ENCODE data around the gene GLRX5. TPM values are rescaled to one million over a fixed set of nuclear protein-coding genes. Genes with fewer than 3 reads are reported as not detected.
A peak's percentile ranks its signal among the peaks of the same experiment; 100 is the strongest.

Gene GLRX5
- total RNA-seq, 1 experiment from 2014 or later = 62.2 TPM

DNA sequence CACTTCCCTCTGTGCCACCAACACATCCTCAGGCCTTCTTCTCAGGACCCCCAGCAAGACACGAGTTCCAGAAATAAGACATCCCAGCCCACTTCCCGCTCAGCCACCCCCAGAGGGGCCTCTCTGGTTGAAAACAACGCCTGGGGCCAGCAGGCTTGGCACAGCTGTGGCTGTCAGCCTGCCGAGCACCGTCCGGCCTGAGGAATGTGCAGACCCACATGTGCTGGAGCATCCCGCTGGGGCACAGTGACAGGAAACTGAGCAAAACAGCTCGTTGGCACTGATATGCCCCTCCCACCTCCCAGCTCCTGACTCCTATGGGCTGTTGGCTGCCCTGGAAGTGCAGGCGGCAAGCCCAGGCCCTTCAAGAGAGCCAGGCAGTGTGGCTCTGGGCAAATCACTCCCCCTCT lies 19.8 kb upstream of the GLRX5 start:
- Histone ChIP-seq H2BK5ac (ENCODE audit: insufficient read length, low read length) (no peak overlapping the region), H4K8ac (replicated peaks; ENCODE audit: insufficient read length, low read depth, low read length) (no peak overlapping the region), H2BK15ac (ENCODE audit: low read depth, low read length) (no peak overlapping the region), H3K4me1 (ENCODE audit: insufficient read depth, low read length) (no peaks in the 10 kb centered on the region), H3K18ac (ENCODE audit: insufficient read length, low read depth, low read length) (no peak overlapping the region), H3K27ac (ENCODE audit: insufficient read length, low read depth, low read length) (no peak overlapping the region), H3K79me2 (ENCODE audit: insufficient read depth, low read length) (no peaks in the 10 kb centered on the region), H2AK5ac (ENCODE audit: insufficient read length, low read length) (no peak overlapping the region), H4K20me1 (ENCODE audit: control insufficient read depth, insufficient read depth, insufficient read length) (no peaks in the 10 kb centered on the region), H2BK12ac (ENCODE audit: insufficient read length, low read depth, low read length) (no peak overlapping the region), H4K5ac (ENCODE audit: insufficient read length, low read depth, low read length) (no peak overlapping the region), H3K9me3 (ENCODE audit: control insufficient read depth, low read depth, low read length) (no peaks in the 10 kb centered on the region), H3K9ac (ENCODE audit: extremely low read depth, insufficient read length, low read length) (no peak overlapping the region), H2AFZ (ENCODE audit: low read length) (no peak overlapping the region), H3K23ac (ENCODE audit: insufficient read length, low read depth, low read length) (no peak overlapping the region), H3K56ac (ENCODE audit: insufficient read length, low read depth, low read length) (no peak overlapping the region), H3K23me2 (ENCODE audit: insufficient read length, low read depth, low read length, poor library complexity, severe bottlenecking) (peaks cover 6% of the 10 kb centered on the region), H3K27me3 (ENCODE audit: insufficient read depth, low read length) (peaks cover 12% of the 10 kb centered on the region), H3K79me1 (ENCODE audit: insufficient read depth, low read depth, low read length, poor library complexity, severe bottlenecking) (no peaks in the 10 kb centered on the region), H3K4me2 (ENCODE audit: insufficient read depth, insufficient read length, low read length) (no peak overlapping the region), H2BK120ac (ENCODE audit: low read depth, low read length, poor library complexity, severe bottlenecking) (no peak overlapping the region), H2BK20ac (ENCODE audit: low read depth, low read length, poor library complexity, severe bottlenecking) (no peak overlapping the region), H3K14ac (ENCODE audit: insufficient read depth, low read length) (no peak overlapping the region), H3K4ac (ENCODE audit: low read depth, low read length) (no peak overlapping the region), H4K91ac (ENCODE audit: insufficient read length, low read depth, low read length) (no peak overlapping the region), H3T11ph (ENCODE audit: low read length) (no peak overlapping the region)
- H3K27ac Mint-ChIP-seq = no peak overlapping the region
- WGBS (ENCODE audit: extremely low coverage, insufficient read length, low lambda C conversion rate) = no CpG with 5 or more reads among the region's 9 CpGs
- H3K36me3 Mint-ChIP-seq (ENCODE audit: insufficient read depth in 1 of 3, low read depth in 3 of 3) = no peaks in the 10 kb centered on the region
- peaks cover 59% of the 10 kb centered on the region for H3K27me3 Mint-ChIP-seq (ENCODE audit: low read depth)
- TF ChIP-seq, protein P1, sequence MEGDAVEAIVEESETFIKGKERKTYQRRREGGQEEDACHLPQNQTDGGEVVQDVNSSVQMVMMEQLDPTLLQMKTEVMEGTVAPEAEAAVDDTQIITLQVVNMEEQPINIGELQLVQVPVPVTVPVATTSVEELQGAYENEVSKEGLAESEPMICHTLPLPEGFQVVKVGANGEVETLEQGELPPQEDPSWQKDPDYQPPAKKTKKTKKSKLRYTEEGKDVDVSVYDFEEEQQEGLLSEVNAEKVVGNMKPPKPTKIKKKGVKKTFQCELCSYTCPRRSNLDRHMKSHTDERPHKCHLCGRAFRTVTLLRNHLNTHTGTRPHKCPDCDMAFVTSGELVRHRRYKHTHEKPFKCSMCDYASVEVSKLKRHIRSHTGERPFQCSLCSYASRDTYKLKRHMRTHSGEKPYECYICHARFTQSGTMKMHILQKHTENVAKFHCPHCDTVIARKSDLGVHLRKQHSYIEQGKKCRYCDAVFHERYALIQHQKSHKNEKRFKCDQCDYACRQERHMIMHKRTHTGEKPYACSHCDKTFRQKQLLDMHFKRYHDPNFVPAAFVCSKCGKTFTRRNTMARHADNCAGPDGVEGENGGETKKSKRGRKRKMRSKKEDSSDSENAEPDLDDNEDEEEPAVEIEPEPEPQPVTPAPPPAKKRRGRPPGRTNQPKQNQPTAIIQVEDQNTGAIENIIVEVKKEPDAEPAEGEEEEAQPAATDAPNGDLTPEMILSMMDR (conservative IDR thresholded peaks at IDR 0.05) = no peak
- H3K4me1 Mint-ChIP-seq = peaks cover 10 to 18% of the 10 kb centered on the region in 2 experiments
- peak overlapping the region; percentile 14 to 73; a peak in 2 of 5 replicates for H3K4me3 Mint-ChIP-seq
- no peaks in the 10 kb centered on the region for H3K9me3 Mint-ChIP-seq
- DNase-seq = peak; percentile 53
